Uterus (tissue), 4 donors: Measurements from ENCODE around the gene MRPS22. TPM values are rescaled to one million over a fixed set of nuclear protein-coding genes. Genes with fewer than 3 reads are reported as not detected.
"Not testable (repeated sequence)": the region's sequence is repeated elsewhere in the genome, so short reads cannot be mapped to it uniquely, and the experiment has no call there.

Experiments
- DNase-seq, 2 donors: peaks; one replicate each; pipeline ENCODE4 v3.0.0-alpha.2; 2019 to 2020
- H3K27ac ChIP-seq, 2 donors: fragments of 200-600 bp; sonication (generic); 1 replicate in 1 of 2; 2 replicates in 1 of 2; pipeline ENCODE4 v1.5.1; 2016 to 2018
- H3K27me3 ChIP-seq, 2 donors: fragments of 200-600 bp; sonication (generic); one replicate each; pipeline ENCODE4 v1.5.1; 2018 to 2019; ENCODE audit warnings: control low read depth in 1 of 2
- H3K36me3 ChIP-seq, 2 donors: fragments of 200-600 bp; sonication (generic); one replicate each; pipeline ENCODE4 v1.5.1; 2019; ENCODE audit warnings: control low read depth in 1 of 2
- H3K4me1 ChIP-seq, 2 donors: fragments of 200-600 bp; sonication (generic); one replicate each; pipeline ENCODE4 v1.5.1; 2018 to 2019; ENCODE audit warnings: control low read depth in 1 of 2
- H3K4me3 ChIP-seq, 2 donors: fragments of 200-600 bp; sonication (generic); 1 replicate in 1 of 2; 2 replicates in 1 of 2; pipeline ENCODE4 v1.5.1; 2018 to 2019; ENCODE audit warnings: mild to moderate bottlenecking in 1 of 2
- H3K9me3 ChIP-seq, 2 donors: fragments of 200-600 bp; sonication (generic); one replicate each; pipeline ENCODE4 v1.5.1; 2019; ENCODE audit warnings: control low read depth in 1 of 2
- POLR2A ChIP-seq, 2 donors: fragments of 450-650 bp; IDR thresholded peaks; one replicate each; pipeline ENCODE4 v1.6.1; 2016; ENCODE audit warnings: antibody characterized with exemption in 2 of 2, mild to moderate bottlenecking in 1 of 2, moderate library complexity in 1 of 2
- intact Hi-C: fragments of 100-400 bp; cut with DNase I; formaldehyde crosslinking; loops from one replicate; pipeline ENCODE4 v1.15.1; 2023; ENCODE audit warnings: low total_unique reads
- total RNA-seq, 4 donors: library from RNA; depleted of rRNA in 3 of 4; stranded (reverse); fragments of >200 nt in 3 of 4; gene quantifications; one replicate each; pipeline versions ENCODE4 v1.1.0 to v1.2.4, GENCODE V29; 2014 to 2023
- TF ChIP-seq, protein P1 (sequence below), 4 experiments: fragments of 200-600 bp in 2 of 4; fragments of 450-650 bp in 2 of 4; sonication (generic) in 2 of 4; IDR thresholded peaks; one replicate each; pipeline ENCODE4 v1.5.1; 2016 to 2019; ENCODE audit warnings: antibody characterized with exemption in 4 of 4, mild to moderate bottlenecking in 2 of 4, moderate library complexity in 1 of 4
- donor health status: DM: yes; HTN: yes; CAD: no.

MRPS22 gene
- total RNA-seq, 4 donors from 2014 or later, result 47.8 to 118 (median 76.5) TPM

DNA sequence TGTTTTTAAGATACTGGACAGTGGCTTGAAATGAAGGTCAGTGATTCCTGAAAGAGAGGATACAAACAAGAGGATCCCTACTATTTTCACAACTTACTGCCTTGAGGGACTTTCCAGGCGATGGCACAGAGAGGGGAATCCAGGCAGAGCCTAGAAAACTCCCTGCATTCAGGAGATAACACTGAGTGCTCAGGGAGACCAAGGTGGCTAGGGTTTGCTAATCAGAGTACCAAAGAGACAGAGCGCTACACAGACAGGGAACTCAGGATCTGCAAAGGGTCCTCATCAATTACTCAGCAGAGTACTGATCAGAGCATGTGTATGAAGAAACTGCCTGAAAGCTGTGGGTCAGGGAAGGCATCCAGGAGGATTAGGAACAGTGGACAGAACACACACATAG, 11.7 kb upstream of the MRPS22 start:
- intact Hi-C loops, result no loop called here
- no peaks in the 10 kb centered on the region for H3K9me3 ChIP-seq
- no peaks in the 10 kb centered on the region for H3K4me1 ChIP-seq
- no peak for DNase-seq
- H3K27me3 ChIP-seq, result no peaks in the 10 kb centered on the region
- H3K27ac ChIP-seq, result no peak overlapping the region
- no peaks in the 10 kb centered on the region for H3K36me3 ChIP-seq
- TF ChIP-seq, protein P1, sequence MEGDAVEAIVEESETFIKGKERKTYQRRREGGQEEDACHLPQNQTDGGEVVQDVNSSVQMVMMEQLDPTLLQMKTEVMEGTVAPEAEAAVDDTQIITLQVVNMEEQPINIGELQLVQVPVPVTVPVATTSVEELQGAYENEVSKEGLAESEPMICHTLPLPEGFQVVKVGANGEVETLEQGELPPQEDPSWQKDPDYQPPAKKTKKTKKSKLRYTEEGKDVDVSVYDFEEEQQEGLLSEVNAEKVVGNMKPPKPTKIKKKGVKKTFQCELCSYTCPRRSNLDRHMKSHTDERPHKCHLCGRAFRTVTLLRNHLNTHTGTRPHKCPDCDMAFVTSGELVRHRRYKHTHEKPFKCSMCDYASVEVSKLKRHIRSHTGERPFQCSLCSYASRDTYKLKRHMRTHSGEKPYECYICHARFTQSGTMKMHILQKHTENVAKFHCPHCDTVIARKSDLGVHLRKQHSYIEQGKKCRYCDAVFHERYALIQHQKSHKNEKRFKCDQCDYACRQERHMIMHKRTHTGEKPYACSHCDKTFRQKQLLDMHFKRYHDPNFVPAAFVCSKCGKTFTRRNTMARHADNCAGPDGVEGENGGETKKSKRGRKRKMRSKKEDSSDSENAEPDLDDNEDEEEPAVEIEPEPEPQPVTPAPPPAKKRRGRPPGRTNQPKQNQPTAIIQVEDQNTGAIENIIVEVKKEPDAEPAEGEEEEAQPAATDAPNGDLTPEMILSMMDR (IDR thresholded peaks at IDR 0.05), result no peak
- TF ChIP-seq POLR2A (IDR thresholded peaks at IDR 0.05), result no peak
- H3K4me3 ChIP-seq, result no peak overlapping the region

DNA sequence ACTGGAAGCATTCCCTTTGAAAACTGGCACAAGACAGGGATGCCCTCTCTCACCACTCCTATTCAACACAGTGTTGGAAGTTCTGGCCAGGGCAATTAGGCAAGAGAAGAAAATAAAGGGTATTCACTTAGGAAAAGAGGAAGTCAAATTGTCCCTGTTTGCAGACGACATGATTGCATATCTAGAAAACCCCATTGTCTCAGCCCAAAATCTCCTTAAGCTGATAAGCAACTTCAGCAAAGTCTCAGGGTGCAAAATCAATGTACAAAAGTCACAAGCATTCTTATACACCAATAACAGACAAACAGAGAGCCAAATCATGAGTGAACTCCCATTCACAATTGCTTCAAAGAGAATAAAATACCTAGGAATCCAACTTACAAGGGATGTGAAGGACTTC, 9.1 kb upstream of the MRPS22 start:
- H3K36me3 ChIP-seq, DNase-seq, intact Hi-C loops, H3K4me1 ChIP-seq, H3K9me3 ChIP-seq, H3K4me3 ChIP-seq, H3K27me3 ChIP-seq, H3K27ac ChIP-seq: not testable (repeated sequence)

DNA sequence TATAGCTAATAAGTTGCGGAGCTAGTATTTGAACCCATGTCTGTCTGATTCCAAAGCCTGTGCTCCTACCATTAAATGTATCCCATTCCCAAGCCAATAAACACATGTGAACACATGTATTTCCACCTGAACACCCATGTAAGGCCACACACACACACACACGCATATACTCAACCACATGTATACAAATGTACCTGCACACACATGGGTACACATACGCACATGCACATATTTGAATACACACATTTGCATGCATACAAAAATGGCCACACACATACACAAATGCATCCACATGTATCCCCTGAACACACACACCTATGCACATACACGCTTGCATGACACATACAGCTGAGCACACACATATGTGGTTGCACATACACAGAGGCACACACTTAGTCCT, 5.4 kb upstream of the MRPS22 start:
- no peaks in the 10 kb centered on the region for H3K27me3 ChIP-seq
- H3K4me1 ChIP-seq, result no peaks in the 10 kb centered on the region
- no peaks in the 10 kb centered on the region for H3K36me3 ChIP-seq
- no peaks in the 10 kb centered on the region for H3K9me3 ChIP-seq
- H3K4me3 ChIP-seq, result no peak overlapping the region
- TF ChIP-seq, protein P1 (IDR thresholded peaks at IDR 0.05), result no peak
- TF ChIP-seq POLR2A (IDR thresholded peaks at IDR 0.05), result no peak
- DNase-seq, result no peak
- intact Hi-C loops, result no loop called here
- no peak overlapping the region for H3K27ac ChIP-seq

DNA sequence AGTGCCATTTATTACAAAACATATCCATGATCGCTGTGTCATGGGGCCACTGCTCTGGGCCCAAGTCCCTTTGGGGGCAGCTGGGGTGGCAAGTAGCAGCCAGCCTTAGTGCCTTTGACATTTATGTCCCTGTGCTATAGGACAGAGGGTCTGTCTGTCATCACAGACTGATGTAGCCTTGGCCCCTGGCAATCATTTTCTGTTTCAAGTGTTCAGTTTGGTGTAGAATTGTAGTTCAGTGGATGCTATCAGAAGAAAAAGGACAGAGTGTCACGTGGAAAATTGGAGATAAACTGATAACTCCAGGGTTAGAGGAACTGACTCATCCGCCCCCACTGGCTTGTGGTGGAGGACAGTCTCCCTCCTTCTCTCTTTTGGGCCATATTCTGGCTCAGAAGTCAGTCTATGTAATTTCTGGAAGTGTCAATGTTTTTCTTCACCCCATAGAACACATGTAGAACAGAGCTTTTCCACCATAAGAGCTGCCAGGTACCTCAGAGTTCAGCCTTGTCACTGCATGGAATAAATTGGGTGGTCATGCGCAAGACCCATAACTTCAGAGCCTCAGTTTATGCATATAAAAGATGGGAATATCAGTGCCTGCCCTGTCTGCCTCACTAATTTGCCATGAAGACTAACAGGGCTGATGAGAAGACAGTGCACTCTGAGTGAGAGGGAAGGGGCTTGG, 4.5 kb upstream of the MRPS22 start:
- Histone ChIP-seq H3K9me3 (no peaks in the 10 kb centered on the region), H3K36me3 (no peaks in the 10 kb centered on the region), H3K27me3 (no peaks in the 10 kb centered on the region), H3K4me1 (no peaks in the 10 kb centered on the region), H3K4me3 (no peak overlapping the region), H3K27ac (no peak overlapping the region)
- intact Hi-C loops, result no loop called here
- DNase-seq, result no peak
- TF ChIP-seq, protein P1 (IDR thresholded peaks at IDR 0.05), result no peak
- no peak for TF ChIP-seq POLR2A (IDR thresholded peaks at IDR 0.05)

DNA sequence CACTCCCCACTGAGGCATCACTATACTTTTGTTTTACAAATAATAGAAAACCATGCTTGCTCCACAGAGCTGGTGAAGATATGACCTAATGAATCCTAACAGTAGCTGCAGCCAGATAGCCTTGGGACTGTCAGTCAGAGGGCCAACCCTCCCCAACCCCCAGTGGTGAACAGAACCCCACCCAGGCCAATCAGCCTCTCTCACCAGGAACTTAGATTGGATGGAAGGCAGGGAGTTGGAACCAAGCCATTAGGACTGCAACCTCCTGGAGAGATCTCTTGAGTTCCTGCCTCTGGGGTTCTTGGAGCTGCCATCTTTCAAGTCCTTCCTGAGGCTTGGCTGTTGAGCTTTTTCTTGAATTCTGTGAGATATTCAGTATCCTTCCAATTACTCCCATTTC, 3.0 kb upstream of the MRPS22 start:
- intact Hi-C loops, result loop anchor here (10.0 kb wide), 1 partner anchor 746 kb away; the partner anchor contains the start of gene CEP70
- no peaks in the 10 kb centered on the region for H3K9me3 ChIP-seq
- TF ChIP-seq, protein P1 (IDR thresholded peaks at IDR 0.05), result no peak
- TF ChIP-seq POLR2A (IDR thresholded peaks at IDR 0.05), result no peak
- no peak for DNase-seq
- peaks cover 0 to 7% of the 10 kb centered on the region in 2 donors for H3K4me1 ChIP-seq
- H3K36me3 ChIP-seq, result no peaks in the 10 kb centered on the region
- no peaks in the 10 kb centered on the region for H3K27me3 ChIP-seq
- no peak overlapping the region for H3K4me3 ChIP-seq
- no peak overlapping the region for H3K27ac ChIP-seq
